ENCODE data around the gene PKHD1.

The PKHD1 gene

DNA sequence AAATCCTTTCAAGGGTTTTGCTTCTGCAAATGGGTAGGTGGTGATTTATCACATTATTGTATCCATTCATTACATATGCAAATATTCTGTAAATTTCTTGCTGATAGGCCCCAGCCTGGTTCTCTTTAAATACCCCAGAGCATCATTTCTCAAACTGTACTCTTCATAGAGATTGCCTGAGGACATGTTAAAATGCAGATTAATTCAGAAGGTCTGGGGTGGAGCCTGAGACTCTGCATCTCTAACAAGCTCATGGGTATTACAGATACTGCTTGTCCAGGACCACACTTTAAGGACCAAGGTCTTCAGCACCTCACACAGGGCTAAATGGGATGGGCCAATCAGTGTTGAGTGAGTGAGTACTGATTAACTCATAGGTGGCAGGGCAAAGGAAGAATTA lies 46.3 kb downstream of the PKHD1 start:
- Histone ChIP-seq H3K9ac (ENCODE audit: low read depth, low read length) (no peak overlapping the region), H3K27me3 (ENCODE audit: control insufficient read depth, insufficient read depth, low read length) (no peaks in the 10 kb centered on the region), H3K36me3 (ENCODE audit: control insufficient read depth, insufficient read depth, low read length) (no peaks in the 10 kb centered on the region)

DNA sequence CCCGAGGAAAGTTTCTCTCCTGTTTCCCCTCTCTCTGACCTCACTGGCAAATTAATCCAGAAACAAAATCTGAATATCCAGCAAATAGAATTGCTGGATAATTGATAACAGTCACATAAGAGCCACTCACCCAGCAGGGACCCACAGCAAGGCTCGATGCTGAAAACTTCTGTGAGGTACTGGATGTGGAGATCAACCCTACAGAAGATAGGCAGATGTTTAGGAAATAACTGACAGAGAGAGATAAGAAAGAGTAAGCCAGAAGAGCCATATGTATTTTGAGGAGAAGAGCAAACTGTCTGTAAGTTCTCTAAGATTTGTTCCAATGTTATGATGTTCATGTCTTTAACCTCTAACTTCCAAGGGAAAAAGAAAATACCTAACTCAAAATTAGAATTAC lies 59.7 kb downstream of the PKHD1 start:
- H3K9ac ChIP-seq (ENCODE audit: low read depth, low read length): no peak overlapping the region
- no peaks in the 10 kb centered on the region for H3K9me3 ChIP-seq (ENCODE audit: control insufficient read depth, insufficient read depth, low read length)
- no peaks in the 10 kb centered on the region for H3K27me3 ChIP-seq (ENCODE audit: control insufficient read depth, insufficient read depth, low read length)
- no peaks in the 10 kb centered on the region for H3K36me3 ChIP-seq (ENCODE audit: control insufficient read depth, insufficient read depth, low read length)
- H3K4me3 ChIP-seq (ENCODE audit: low read depth, low read length): no peak overlapping the region
- H3K4me1 ChIP-seq (ENCODE audit: control insufficient read depth, insufficient read depth, low read length): no peaks in the 10 kb centered on the region

More for the DNA sequence above, 46.3 kb downstream of the PKHD1 start:
- Histone ChIP-seq H3K9me3 (ENCODE audit: control insufficient read depth, insufficient read depth, low read length) (no peaks in the 10 kb centered on the region), H3K4me1 (ENCODE audit: control insufficient read depth, insufficient read depth, low read length) (no peaks in the 10 kb centered on the region), H3K4me3 (ENCODE audit: low read depth, low read length) (no peak overlapping the region)

DNA sequence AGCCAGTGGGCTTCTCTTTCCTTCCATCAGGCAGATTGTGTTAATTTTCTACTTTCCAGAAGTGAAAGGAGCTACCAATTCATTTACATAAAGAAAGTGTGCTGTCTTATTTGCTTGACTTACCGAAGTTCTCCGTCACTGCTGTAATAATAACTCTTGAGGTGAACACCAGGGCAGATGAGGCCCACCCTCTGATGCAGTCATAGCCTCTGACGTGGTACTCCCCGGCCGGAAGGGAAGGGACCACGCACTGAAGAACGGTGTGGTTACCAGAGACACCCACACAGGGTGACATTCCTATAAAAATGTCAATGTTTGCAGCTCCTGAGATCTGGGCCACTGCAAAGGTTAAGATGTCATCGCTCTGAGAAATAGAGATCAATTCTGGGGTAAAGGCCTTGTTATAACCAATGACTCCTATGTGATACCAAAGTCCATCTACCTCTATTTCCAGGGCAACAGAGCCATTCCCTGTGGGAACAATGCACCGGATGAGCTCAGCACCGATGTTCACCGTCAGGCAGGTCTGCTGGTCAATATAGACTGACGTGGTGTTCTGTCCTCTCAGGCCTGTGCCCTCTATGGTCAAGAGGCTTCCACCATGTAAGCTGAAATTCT lies 62.9 kb downstream of the PKHD1 start:
- no peaks in the 10 kb centered on the region for H3K9me3 ChIP-seq (ENCODE audit: control insufficient read depth, insufficient read depth, low read length)
- no peak overlapping the region for H3K9ac ChIP-seq (ENCODE audit: low read depth, low read length)
- no peaks in the 10 kb centered on the region for H3K4me1 ChIP-seq (ENCODE audit: control insufficient read depth, insufficient read depth, low read length)
- H3K27me3 ChIP-seq (ENCODE audit: control insufficient read depth, insufficient read depth, low read length): no peaks in the 10 kb centered on the region
- no peak overlapping the region for H3K4me3 ChIP-seq (ENCODE audit: low read depth, low read length)
- no peaks in the 10 kb centered on the region for H3K36me3 ChIP-seq (ENCODE audit: control insufficient read depth, insufficient read depth, low read length)

DNA sequence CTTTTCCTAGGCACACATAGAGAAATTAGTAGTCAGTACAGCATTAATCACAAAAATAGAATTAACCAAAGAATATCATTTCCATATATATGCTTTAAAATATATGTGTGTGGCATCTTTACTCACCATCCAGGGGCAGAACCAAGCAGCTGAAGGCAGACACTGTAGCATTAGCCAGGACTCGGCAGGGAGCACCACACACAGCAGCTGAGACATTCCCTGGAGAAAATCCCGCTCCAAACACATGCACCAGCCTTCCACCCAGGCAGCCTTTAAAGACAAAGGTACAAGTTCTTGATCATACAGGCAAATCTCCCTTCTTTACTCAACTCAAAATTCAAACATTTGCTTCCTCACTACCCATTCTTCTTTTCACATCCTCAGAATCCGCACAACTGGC lies 64.7 kb downstream of the PKHD1 start:
- H3K36me3 ChIP-seq (ENCODE audit: control insufficient read depth, insufficient read depth, low read length): no peaks in the 10 kb centered on the region
- no peaks in the 10 kb centered on the region for H3K4me1 ChIP-seq (ENCODE audit: control insufficient read depth, insufficient read depth, low read length)
- no peaks in the 10 kb centered on the region for H3K9me3 ChIP-seq (ENCODE audit: control insufficient read depth, insufficient read depth, low read length)
- no peak overlapping the region for H3K9ac ChIP-seq (ENCODE audit: low read depth, low read length)
- H3K27me3 ChIP-seq (ENCODE audit: control insufficient read depth, insufficient read depth, low read length): no peaks in the 10 kb centered on the region
- no peak overlapping the region for H3K4me3 ChIP-seq (ENCODE audit: low read depth, low read length)

DNA sequence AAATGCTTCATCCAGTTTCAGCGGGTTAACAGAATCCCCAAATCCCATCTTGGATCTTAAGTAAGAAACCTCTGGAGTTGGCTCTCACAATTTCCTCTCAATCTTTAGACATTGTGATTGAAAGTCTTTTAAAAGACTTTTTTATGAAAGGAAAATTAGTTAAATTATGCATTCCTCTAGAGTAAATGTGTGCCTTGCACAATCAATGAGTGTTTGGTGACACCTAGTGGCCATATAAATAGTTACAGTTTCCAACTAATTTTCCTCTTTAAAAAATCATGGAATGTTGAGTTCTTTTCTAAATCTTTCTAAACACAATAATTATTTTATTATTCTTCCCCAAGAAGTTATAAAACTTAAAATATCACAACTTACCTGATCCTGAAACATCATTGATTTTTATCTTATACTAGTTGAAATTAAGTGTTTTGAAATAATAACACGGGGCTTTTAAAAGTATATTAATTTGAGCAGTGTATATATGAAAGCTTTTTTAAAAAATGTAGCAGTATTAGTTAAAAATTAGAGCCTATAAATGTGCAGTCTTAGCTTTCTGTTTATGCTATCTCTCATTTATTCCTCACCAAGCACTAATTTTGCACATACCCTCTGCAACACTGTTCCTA lies 66.4 kb downstream of the PKHD1 start:
- Histone ChIP-seq H3K36me3 (ENCODE audit: control insufficient read depth, insufficient read depth, low read length) (no peaks in the 10 kb centered on the region), H3K9me3 (ENCODE audit: control insufficient read depth, insufficient read depth, low read length) (no peaks in the 10 kb centered on the region), H3K9ac (ENCODE audit: low read depth, low read length) (no peak overlapping the region), H3K4me1 (ENCODE audit: control insufficient read depth, insufficient read depth, low read length) (no peaks in the 10 kb centered on the region), H3K27me3 (ENCODE audit: control insufficient read depth, insufficient read depth, low read length) (no peaks in the 10 kb centered on the region), H3K4me3 (ENCODE audit: low read depth, low read length) (no peak overlapping the region)

DNA sequence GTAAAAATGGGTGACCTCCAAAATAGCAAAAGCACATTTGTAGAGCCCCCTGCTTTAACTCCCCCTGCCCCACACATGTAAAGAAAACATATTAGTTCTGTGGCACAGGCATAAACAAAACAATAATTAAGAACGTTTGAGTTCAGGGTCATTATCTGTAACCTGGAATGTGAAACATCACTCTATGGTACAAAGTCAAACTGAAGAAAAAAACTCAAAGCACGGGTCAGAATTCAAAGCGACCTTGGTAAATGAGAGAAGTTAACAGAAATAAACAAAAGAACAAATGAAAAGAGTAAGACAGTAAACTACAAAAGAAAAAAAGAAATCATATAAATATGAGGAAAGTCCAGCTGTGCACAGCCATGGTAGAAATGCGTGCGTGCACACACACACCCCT lies 67.5 kb downstream of the PKHD1 start:
- Histone ChIP-seq H3K9me3 (ENCODE audit: control insufficient read depth, insufficient read depth, low read length) (no peaks in the 10 kb centered on the region), H3K9ac (ENCODE audit: low read depth, low read length) (no peak overlapping the region), H3K4me1 (ENCODE audit: control insufficient read depth, insufficient read depth, low read length) (no peaks in the 10 kb centered on the region), H3K4me3 (ENCODE audit: low read depth, low read length) (no peak overlapping the region), H3K27me3 (ENCODE audit: control insufficient read depth, insufficient read depth, low read length) (no peaks in the 10 kb centered on the region), H3K36me3 (ENCODE audit: control insufficient read depth, insufficient read depth, low read length) (no peaks in the 10 kb centered on the region)

DNA sequence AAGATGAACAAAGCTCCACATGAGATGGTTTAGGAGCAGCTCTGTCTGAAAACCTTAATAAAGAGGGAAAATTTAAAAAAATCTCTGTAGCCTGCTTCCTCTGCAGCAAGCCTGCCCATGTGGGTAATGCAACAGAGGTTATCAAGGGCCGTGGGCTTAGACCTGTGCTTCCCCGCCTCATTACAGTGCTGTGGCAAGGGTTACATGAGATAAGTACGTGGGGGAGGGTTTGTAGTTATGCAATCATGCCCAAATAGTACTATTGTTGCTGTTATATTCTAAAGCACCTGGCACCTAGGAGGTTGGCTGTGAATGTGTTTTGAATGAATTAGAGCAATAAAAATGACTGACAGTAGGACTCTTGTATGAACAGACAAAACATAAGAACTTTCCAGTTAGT lies 68.3 kb downstream of the PKHD1 start:
- Histone ChIP-seq H3K9ac (ENCODE audit: low read depth, low read length) (no peak overlapping the region), H3K4me3 (ENCODE audit: low read depth, low read length) (no peak overlapping the region), H3K4me1 (ENCODE audit: control insufficient read depth, insufficient read depth, low read length) (no peaks in the 10 kb centered on the region), H3K9me3 (ENCODE audit: control insufficient read depth, insufficient read depth, low read length) (no peaks in the 10 kb centered on the region), H3K27me3 (ENCODE audit: control insufficient read depth, insufficient read depth, low read length) (no peaks in the 10 kb centered on the region), H3K36me3 (ENCODE audit: control insufficient read depth, insufficient read depth, low read length) (no peaks in the 10 kb centered on the region)

DNA sequence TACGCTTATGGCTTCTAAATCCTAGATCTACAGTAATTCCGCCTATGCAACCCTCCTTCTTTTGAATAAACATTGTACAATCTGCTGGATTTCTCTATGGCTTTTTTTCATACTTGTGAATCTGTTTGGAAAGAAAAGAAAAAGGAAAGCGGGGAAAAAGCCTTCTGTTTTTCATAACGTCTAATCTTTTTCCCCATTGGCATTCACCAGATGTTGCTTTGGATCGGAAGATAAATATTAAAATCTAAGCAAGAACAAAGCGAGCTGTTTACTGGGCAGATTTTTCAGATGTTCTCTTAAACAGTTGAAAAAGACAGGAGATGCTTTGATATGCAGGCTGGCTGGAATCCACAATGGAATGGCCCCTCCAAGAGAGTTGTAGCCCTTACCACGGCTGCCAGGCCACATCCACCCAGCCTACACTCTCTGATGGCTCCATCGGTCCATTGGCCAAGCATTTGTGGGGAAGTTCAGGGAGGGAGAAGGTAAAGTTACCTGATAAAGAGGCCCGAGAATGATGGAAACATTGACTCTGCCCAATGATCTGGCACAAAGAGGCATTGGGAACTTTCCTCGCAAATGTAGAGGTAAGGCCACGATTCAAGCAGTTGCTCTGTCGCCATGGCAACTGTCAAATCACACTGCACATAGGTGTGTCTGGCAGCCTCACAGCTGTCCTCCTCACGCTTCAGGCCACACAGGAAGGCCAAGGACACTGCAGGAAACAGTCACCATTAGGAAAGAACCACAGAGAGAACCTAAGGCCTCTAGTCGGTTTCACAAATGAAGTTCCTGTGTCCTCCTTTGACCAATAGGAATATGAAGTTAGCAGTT lies 70.3 kb downstream of the PKHD1 start:
- Histone ChIP-seq H3K9ac (ENCODE audit: low read depth, low read length) (no peak overlapping the region), H3K27me3 (ENCODE audit: control insufficient read depth, insufficient read depth, low read length) (no peaks in the 10 kb centered on the region), H3K4me3 (ENCODE audit: low read depth, low read length) (no peak overlapping the region), H3K9me3 (ENCODE audit: control insufficient read depth, insufficient read depth, low read length) (no peaks in the 10 kb centered on the region), H3K36me3 (ENCODE audit: control insufficient read depth, insufficient read depth, low read length) (no peaks in the 10 kb centered on the region), H3K4me1 (ENCODE audit: control insufficient read depth, insufficient read depth, low read length) (no peaks in the 10 kb centered on the region)

DNA sequence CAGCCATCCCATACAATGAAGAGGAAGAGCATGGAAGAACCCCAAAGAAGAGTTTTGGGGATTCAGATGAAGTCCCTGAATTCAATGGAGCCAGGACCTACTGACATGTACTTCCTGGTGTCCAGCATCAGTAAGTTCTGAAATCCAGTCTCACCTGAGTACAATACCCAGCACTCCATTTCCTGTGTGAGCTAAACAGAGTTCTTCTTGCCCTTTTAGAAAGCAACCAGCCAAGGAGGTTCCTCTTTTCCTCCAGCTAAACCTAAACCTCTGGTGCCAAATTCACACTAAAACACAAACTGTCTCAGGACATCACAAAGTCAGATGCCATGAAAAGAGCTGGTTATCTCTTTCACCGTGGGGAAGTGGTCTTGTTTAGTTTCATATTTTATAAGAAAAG lies 71.5 kb downstream of the PKHD1 start:
- no peak overlapping the region for H3K9ac ChIP-seq (ENCODE audit: low read depth, low read length)
- no peaks in the 10 kb centered on the region for H3K4me1 ChIP-seq (ENCODE audit: control insufficient read depth, insufficient read depth, low read length)
- H3K4me3 ChIP-seq (ENCODE audit: low read depth, low read length): no peak overlapping the region
- H3K36me3 ChIP-seq (ENCODE audit: control insufficient read depth, insufficient read depth, low read length): no peaks in the 10 kb centered on the region
- H3K9me3 ChIP-seq (ENCODE audit: control insufficient read depth, insufficient read depth, low read length): no peaks in the 10 kb centered on the region
- no peaks in the 10 kb centered on the region for H3K27me3 ChIP-seq (ENCODE audit: control insufficient read depth, insufficient read depth, low read length)

DNA sequence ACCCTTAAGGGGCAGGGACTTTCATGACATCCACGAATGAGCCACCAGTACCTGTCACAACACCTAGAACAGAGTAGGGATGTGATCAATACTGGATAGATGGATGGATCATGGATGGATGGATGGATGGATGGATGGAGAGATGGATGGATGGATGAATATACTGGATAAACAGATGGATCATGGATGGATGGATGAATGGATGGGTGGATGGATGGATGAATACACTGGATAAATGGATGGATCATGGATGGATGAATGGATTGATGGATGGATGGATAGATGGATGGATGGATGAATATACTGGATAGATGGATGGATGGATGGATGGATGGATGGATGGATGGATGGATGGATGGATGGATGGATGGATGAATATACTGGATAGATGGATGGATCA lies 73.0 kb downstream of the PKHD1 start:
- no peaks in the 10 kb centered on the region for H3K36me3 ChIP-seq (ENCODE audit: control insufficient read depth, insufficient read depth, low read length)
- H3K4me3 ChIP-seq (ENCODE audit: low read depth, low read length): no peak overlapping the region
- H3K9me3 ChIP-seq (ENCODE audit: control insufficient read depth, insufficient read depth, low read length): no peaks in the 10 kb centered on the region
- H3K4me1 ChIP-seq (ENCODE audit: control insufficient read depth, insufficient read depth, low read length): no peaks in the 10 kb centered on the region
- no peak overlapping the region for H3K9ac ChIP-seq (ENCODE audit: low read depth, low read length)
- no peaks in the 10 kb centered on the region for H3K27me3 ChIP-seq (ENCODE audit: control insufficient read depth, insufficient read depth, low read length)

DNA sequence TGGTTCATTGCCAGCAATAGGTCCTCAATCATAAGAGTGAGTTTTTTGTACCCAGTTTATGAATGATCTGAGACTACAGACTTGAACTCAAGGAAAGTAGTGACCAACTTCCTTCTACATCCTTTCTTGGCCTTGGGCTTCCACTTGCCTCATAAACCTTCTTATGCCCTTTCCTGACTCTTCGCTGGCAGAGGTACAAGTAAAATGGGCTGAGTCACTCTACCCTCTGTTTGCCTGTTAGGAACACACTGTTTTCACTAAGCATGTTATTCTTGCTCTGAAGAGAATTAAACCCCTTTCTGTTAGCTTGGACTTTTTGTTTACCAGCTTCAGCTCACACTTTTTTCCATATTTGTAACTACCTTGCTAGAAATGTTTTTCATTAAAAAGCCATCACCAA lies 74.4 kb downstream of the PKHD1 start:
- no peaks in the 10 kb centered on the region for H3K9me3 ChIP-seq (ENCODE audit: control insufficient read depth, insufficient read depth, low read length)
- H3K27me3 ChIP-seq (ENCODE audit: control insufficient read depth, insufficient read depth, low read length): no peaks in the 10 kb centered on the region
- no peaks in the 10 kb centered on the region for H3K36me3 ChIP-seq (ENCODE audit: control insufficient read depth, insufficient read depth, low read length)
- H3K4me1 ChIP-seq (ENCODE audit: control insufficient read depth, insufficient read depth, low read length): no peaks in the 10 kb centered on the region
- no peak overlapping the region for H3K9ac ChIP-seq (ENCODE audit: low read depth, low read length)
- no peak overlapping the region for H3K4me3 ChIP-seq (ENCODE audit: low read depth, low read length)

DNA sequence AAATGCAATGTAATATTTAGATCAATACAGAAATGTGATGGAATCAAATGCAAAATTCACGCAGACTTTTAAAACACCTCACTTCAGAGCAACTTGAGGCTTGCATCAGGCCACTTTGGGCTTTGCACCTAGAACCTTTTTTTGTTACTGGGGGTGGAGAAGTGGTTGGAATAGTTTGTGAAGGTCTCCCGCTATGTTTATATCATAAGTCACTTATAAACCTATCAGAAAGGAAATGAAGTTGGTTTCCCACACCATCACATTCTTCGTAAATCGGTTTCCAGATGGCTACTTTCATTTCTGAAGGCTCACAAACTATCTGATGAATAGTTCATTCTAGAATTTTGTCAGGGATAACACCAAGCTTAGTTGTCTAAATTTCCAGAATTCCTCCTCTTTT lies 74.8 kb downstream of the PKHD1 start:
- Histone ChIP-seq H3K36me3 (ENCODE audit: control insufficient read depth, insufficient read depth, low read length) (no peaks in the 10 kb centered on the region), H3K4me1 (ENCODE audit: control insufficient read depth, insufficient read depth, low read length) (no peaks in the 10 kb centered on the region), H3K4me3 (ENCODE audit: low read depth, low read length) (no peak overlapping the region)

More for the DNA sequence above, 74.8 kb downstream of the PKHD1 start:
- Histone ChIP-seq H3K9ac (ENCODE audit: low read depth, low read length) (no peak overlapping the region), H3K27me3 (ENCODE audit: control insufficient read depth, insufficient read depth, low read length) (no peaks in the 10 kb centered on the region), H3K9me3 (ENCODE audit: control insufficient read depth, insufficient read depth, low read length) (no peaks in the 10 kb centered on the region)

Measured in iPS-15b (cell line).